DMS114 treated with DMSO at 0.1 percent for 48 hours (cell line): ENCODE results near the gene CHST5.

Experiments
- DNase-seq: peaks from one replicate; lab custom pipeline; 2025; ENCODE audit not compliant: unreplicated experiment; lab: John Stamatoyannopoulos, UW

The CHST5 gene

GRCh38 chr16:75535901-75536300 is at the start of gene CHST5:
Gene CHST5 (minus strand): TSS chr16:75536108. CDS start chr16:75530384, 5,724 bp downstream.
- DNase-seq: no peak

DNA sequence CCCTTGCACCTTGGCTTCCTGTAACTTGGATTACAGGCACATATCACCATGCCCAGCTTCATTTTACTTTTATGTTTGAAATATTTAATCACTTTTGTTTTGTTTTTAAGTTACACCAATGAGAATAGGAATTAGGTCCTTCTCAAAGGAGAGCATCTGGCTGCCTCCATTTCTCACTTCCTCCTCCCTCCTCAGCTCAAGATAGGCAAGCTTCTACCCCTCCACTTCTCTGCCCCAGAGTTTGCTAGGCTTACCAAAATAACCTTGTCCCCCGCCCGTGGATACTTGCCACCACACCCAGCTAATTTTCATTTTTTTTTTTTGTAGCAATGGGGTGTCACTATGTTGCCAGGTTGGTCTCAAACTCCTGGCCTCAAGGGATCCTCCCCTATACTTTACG is 48.2 kb upstream of the CHST5 start:
- DNase-seq: no peak

GRCh38 chr16:75579281-75579834 is 43.5 kb upstream of the CHST5 start:
- DNase-seq: no peak

GRCh38 chr16:75578725-75579124 is 42.8 kb upstream of the CHST5 start:
- DNase-seq: no peak

GRCh38 chr16:75578212-75578611 is 42.3 kb upstream of the CHST5 start:
- DNase-seq: no peak

DNA sequence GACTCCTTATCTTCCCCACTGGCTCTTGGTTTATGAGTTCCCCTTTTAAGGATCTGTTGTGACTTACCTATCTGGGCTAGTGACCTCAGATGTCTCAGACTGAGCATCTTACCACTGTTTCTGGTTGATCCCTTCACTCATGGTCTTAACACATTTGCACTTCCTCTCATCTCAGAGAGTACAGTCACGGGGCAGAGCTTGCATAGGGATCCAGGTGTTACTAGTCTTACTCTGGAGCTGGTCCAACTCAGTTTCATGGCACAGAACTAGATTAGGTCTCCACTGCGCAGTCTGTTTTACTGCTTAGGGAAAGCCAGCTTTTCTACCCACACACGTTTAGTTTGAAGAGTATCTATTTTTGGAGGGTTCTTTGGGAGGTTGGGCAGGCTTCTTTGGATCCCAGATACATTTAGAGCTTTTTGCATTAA is 40.5 kb upstream of the CHST5 start:
- DNase-seq: no peak

- no peak for DNase-seq
Observed at GRCh38 chr16:75575958-75576357, 40.0 kb upstream of the CHST5 start.

- no peak for DNase-seq
Observed at GRCh38 chr16:75573955-75574354, 38.0 kb upstream of the CHST5 start.

- no peak for DNase-seq
Observed at GRCh38 chr16:75572864-75573542, 37.1 kb upstream of the CHST5 start.

DNA sequence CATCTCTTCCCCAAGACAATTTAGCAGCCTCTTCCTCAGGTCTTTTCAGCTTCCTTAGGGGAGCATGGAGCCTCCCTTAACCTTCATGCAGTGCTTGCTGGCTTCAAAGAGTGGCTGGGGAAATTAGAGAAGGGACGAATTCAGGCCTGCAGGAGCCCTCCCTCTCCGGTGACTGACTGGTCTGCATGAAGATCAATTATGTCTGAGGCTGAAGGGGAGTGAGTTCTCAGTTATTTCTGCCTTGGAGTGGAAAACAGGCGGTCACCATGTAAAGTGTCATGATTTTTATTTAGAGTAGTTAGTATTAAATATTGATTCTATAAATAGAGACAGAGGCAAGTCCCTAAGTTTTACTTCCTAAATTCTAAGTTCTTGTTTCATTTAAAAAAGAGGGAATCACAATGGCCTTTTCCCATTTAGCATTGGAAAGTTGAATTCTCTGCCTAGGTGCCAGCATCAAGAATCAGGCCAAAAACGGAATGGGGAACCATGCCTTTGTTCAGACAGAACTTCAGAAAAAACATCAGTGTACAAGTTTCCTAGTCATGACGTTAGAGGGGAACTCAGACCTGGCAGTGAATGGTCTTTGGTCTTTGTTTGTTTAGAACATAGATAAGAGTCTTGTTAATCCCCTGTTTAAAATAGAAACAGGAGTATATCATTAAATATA is 34.6 kb upstream of the CHST5 start:
- DNase-seq: no peak

GRCh38 chr16:75567911-75568310 is 32.0 kb upstream of the CHST5 start:
- DNase-seq: no peak

- DNase-seq: no peak
Observed at GRCh38 chr16:75566758-75567255, 30.9 kb upstream of the CHST5 start.

GRCh38 chr16:75566040-75566757 is 30.3 kb upstream of the CHST5 start, which contains the start of gene GABARAPL2:
Gene GABARAPL2 (plus strand): TSS chr16:75566379. CDS start chr16:75566487, 108 bp downstream.
- DNase-seq: peak; percentile 72

- DNase-seq: no peak
Observed at GRCh38 chr16:75565640-75566039, 29.7 kb upstream of the CHST5 start.

GRCh38 chr16:75559564-75560372 is 23.9 kb upstream of the CHST5 start:
- DNase-seq: no peak

- no peak for DNase-seq
Observed at GRCh38 chr16:75558846-75559401, 23.0 kb upstream of the CHST5 start.

DNA sequence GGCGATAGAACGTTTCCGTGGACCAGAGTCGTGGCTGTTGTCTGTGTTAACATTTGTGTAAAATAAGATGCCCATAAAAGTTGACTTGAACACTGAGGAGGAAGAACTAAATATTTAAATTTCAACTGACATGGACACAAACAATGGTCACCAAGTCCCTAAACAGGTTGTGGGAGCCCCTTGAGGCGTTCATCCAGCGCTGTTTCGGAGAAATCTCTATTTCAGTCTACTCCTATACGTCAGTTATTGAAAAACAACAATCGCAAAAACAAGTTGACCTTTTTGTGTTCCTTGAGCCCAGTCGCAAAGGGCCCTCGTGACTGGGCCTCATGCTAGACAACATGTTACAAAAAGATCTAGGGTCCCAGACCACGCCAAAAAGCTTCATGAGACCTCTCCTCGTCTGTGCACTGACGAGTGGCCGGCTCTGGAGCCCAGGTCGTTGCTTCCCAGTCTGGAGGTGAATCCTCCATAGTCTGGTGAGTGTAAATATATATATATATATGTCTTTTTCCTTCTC is 20.6 kb upstream of the CHST5 start:
- no peak for DNase-seq

DNA sequence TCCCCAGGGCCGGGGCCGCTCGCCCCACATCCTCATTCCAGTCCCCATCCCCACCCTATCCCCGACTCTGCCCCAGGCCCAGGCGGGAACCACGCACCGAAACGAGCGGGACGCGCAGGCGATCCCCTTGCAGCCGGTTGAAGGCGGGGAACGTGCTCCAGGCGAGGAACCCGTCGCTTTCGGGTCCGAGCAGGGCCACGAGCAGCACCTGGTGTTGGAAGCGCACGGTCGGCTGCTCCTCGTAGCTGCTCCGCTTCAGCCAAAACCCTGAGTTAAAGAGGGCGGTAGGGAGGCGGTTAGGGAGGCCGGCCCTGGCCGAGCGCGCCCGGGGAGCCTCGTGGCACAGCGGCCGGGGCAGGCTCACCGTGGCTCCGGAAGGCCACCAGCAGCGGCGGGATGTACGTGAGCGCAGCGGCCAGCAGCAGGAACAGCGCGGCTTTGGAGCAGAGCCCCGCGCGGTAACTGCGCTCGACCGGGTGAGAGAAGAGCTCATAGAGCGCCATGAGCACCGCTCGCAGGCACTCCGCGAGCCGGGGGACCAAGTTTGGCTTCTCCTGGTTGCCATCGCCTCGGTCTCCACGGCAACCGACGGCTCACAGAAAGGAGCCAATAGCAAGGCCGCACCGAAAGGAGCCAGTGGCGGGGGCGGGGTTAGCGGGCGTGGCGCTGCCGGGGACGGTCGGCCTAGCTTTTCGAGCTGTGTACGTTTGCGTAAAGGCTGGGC is 20.0 kb upstream of the CHST5 start, which contains the start of gene TMEM231:
Gene TMEM231 (minus strand): TSS at position 546 of the 724 bp plus-strand sequence. CDS start 43 bp downstream, at position 503.
- DNase-seq: peak; percentile 88

DNA sequence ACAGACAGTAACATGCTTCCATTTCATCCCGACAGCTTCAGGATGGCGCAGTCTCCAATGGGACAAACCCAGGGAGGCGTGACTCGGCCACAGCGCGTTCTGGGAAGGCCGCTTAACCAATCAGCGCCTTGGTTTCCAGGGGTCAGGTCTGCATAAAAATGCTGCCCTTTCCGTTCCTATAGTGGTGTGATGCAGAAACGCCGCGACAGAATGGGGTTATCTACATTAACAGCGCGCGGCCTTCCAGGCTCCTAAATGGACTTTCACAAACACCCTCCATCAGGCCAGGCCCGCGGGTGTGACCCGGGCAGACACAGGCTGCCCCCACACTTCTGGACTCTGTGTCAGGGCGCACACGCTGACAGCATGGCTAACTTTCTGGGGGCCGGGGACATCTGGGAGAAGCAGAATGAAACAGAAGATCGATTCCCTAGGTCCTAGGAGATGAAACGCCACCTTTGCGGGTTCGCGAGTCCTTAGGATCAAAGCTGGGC is 19.4 kb upstream of the CHST5 start:
- DNase-seq: peak; percentile 91
